Cardiac muscle cell (in vitro differentiated cells and primary cell): Measurements from ENCODE around the gene SNX2. TPM values are rescaled to one million over a fixed set of nuclear protein-coding genes. Genes with fewer than 3 reads are reported as not detected.

Source experiments
- DNase-seq, 2 donors: peaks; one replicate each; pipeline versions ENCODE4 v3.0.0 to v3.0.0-alpha.2; 2010 to 2017; ENCODE audit warnings: low read depth in 1 of 2, low spot score in 1 of 2
- H3K27ac ChIP-seq: fragments of 200-600 bp; sonication (generic); 2 replicates; pipeline ENCODE4 v1.5.1; 2016
- H3K27me3 ChIP-seq: fragments of 200-600 bp; sonication (generic); 2 replicates; pipeline ENCODE4 v1.6.0; 2016; ENCODE audit warnings: control low read depth
- H3K36me3 ChIP-seq: fragments of 200-600 bp; sonication (generic); 2 replicates; pipeline ENCODE4 v1.5.1; 2016; ENCODE audit warnings: control low read depth
- H3K4me1 ChIP-seq: fragments of 200-600 bp; sonication (generic); 2 replicates; pipeline ENCODE4 v1.8.1; 2017; ENCODE audit warnings: low read depth, mild to moderate bottlenecking, mixed run types
- H3K4me3 ChIP-seq: fragments of 200-600 bp; sonication (generic); 2 replicates; pipeline ENCODE4 v1.5.1; 2016; ENCODE audit warnings: mild to moderate bottlenecking
- H3K9me3 ChIP-seq: fragments of 200-600 bp; sonication (generic); 2 replicates; pipeline ENCODE4 v1.5.1; 2017; ENCODE audit warnings: low read depth, mild to moderate bottlenecking, control low read depth
- polyA plus RNA-seq: library from polyadenylated mRNA; unstranded; fragments of >200 nt; fragmentation: Nextera tagmentation; extraction: Ambion mirVana; gene quantifications from 2 replicates; pipeline ENCODE4 v1.2.1, GENCODE V29; 2016
- total RNA-seq: library from RNA; depleted of rRNA; stranded (reverse); fragments of >200 nt; gene quantifications from 2 replicates; pipeline ENCODE4 v1.2.3, GENCODE V29; 2016
- TF ChIP-seq, protein P1 (sequence below): IDR thresholded peaks from 2 replicates; pipeline ENCODE4 v1.5.1; 2012; ENCODE audit warnings: low read depth, mild to moderate bottlenecking, low read length

The SNX2 gene
- total and polyA plus RNA-seq, 2 experiments from 2014 or later: 26.9 to 49.3 TPM

GRCh38 chr5:122738088-122738487 lies 36.8 kb upstream of the SNX2 start:
- DNase-seq: no peak
- no peaks in the 10 kb centered on the region for H3K36me3 ChIP-seq
- TF ChIP-seq, protein P1, sequence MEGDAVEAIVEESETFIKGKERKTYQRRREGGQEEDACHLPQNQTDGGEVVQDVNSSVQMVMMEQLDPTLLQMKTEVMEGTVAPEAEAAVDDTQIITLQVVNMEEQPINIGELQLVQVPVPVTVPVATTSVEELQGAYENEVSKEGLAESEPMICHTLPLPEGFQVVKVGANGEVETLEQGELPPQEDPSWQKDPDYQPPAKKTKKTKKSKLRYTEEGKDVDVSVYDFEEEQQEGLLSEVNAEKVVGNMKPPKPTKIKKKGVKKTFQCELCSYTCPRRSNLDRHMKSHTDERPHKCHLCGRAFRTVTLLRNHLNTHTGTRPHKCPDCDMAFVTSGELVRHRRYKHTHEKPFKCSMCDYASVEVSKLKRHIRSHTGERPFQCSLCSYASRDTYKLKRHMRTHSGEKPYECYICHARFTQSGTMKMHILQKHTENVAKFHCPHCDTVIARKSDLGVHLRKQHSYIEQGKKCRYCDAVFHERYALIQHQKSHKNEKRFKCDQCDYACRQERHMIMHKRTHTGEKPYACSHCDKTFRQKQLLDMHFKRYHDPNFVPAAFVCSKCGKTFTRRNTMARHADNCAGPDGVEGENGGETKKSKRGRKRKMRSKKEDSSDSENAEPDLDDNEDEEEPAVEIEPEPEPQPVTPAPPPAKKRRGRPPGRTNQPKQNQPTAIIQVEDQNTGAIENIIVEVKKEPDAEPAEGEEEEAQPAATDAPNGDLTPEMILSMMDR: no peak
- H3K4me1 ChIP-seq: peaks cover 6% of the 10 kb centered on the region
- no peaks in the 10 kb centered on the region for H3K27me3 ChIP-seq
- no peak overlapping the region for H3K27ac ChIP-seq
- no peak overlapping the region for H3K4me3 ChIP-seq
- H3K9me3 ChIP-seq: no peaks in the 10 kb centered on the region

GRCh38 chr5:122741681-122742080 lies 33.2 kb upstream of the SNX2 start:
- H3K9me3 ChIP-seq: no peaks in the 10 kb centered on the region
- H3K36me3 ChIP-seq: no peaks in the 10 kb centered on the region
- H3K27ac ChIP-seq: no peak overlapping the region
- peaks cover 6% of the 10 kb centered on the region for H3K4me1 ChIP-seq
- no peaks in the 10 kb centered on the region for H3K27me3 ChIP-seq
- TF ChIP-seq, protein P1: no peak
- DNase-seq: no peak
- no peak overlapping the region for H3K4me3 ChIP-seq

DNA sequence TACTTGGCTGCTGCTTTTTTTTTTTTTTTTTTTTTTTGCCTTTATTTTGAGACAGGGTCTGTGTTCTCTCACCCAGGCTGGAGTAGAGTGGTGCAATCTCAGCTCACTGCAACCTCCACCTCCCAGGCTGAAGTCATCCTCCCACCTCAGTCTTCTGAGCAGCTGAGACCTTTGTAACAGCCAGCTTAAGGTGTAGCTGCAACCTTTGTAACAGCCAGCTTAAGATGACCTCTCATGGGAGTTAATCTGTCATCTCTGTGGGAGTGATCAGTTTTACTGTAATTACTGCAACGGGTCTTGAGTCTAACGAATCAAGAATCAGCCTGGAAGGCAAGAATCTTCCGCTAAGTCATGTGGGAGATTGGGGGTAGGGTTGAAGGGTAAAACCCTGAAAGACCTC lies 31.6 kb upstream of the SNX2 start:
- H3K4me3 ChIP-seq: no peak overlapping the region
- no peak for DNase-seq
- TF ChIP-seq, protein P1: no peak
- peaks cover 6% of the 10 kb centered on the region for H3K4me1 ChIP-seq
- no peaks in the 10 kb centered on the region for H3K27me3 ChIP-seq
- H3K9me3 ChIP-seq: no peaks in the 10 kb centered on the region
- no peaks in the 10 kb centered on the region for H3K36me3 ChIP-seq
- no peak overlapping the region for H3K27ac ChIP-seq

DNA sequence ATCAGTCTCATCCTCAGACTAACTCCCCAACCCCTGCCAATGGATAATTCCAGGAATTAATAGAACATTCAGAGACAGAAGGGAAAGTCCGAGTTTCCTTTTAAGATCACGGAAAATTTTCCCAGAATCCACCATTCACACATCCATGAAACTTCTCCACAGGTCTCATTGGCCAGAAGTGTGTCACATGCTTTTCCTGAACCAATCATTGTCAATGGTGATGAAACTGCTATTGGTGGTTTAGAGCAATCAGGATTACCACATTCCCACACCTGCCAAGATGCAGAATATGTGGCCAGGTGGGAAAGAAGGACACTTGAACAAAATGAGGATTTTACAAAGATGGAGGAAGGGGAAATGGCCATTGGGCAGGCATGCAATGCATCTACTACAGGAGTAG lies 29.3 kb upstream of the SNX2 start:
- no peaks in the 10 kb centered on the region for H3K9me3 ChIP-seq
- H3K36me3 ChIP-seq: no peaks in the 10 kb centered on the region
- no peak overlapping the region for H3K4me3 ChIP-seq
- no peak overlapping the region for H3K27ac ChIP-seq
- peaks cover 6% of the 10 kb centered on the region for H3K4me1 ChIP-seq
- no peaks in the 10 kb centered on the region for H3K27me3 ChIP-seq
- DNase-seq: no peak
- TF ChIP-seq, protein P1: no peak

DNA sequence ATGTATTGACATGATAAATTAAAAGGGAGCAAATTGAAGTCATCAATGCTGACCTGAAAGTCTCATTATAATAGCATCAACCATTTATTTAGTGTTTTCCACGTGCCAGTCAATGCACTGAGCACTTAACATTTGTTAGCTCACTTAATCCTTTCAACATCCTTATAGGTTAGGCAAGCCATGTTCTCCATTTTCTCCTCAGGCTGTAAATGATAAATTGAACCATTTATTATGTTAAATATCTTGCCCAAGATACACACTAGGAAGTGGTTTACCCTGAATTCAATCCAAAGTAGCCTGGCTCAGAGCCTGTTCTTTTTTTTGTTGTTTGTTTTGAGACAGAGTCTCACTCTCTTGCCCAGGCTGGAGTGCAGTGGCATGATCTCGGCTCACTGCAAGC lies 25.0 kb upstream of the SNX2 start:
- TF ChIP-seq, protein P1: no peak
- no peaks in the 10 kb centered on the region for H3K4me1 ChIP-seq

DNA sequence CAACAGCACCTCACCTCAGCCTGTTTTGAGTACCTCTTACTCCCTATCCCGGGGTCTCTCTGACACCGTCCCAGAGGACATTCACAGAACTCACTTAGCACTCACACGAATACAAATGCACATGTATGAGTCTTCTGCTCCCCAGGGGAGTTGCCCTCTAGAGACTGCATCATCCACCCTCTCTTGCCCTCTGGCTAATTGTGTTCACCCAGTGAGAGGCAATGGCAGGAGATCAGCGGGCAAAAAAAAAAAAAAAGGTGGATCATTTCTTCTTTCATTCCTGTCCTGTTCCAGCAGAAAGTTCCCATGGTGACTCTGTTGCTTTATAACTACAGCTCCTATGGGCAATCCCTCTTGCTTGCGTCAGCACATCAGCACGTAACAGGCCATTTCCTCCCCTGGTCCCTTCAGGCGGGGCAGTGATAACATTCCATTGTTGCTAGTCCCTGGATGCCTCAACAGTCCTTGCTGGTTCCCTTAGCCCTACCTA lies 23.5 kb upstream of the SNX2 start:
- TF ChIP-seq, protein P1: no peak
- peak; percentile 17 to 94 for DNase-seq

More for the DNA sequence above, 25.0 kb upstream of the SNX2 start:
- Histone ChIP-seq H3K27me3 (no peaks in the 10 kb centered on the region), H3K27ac (no peak overlapping the region), H3K36me3 (no peaks in the 10 kb centered on the region), H3K4me3 (no peak overlapping the region), H3K9me3 (no peaks in the 10 kb centered on the region)
- peak in 1 of 2 donors; percentile 29 for DNase-seq

More for the DNA sequence above, 23.5 kb upstream of the SNX2 start:
- Histone ChIP-seq H3K36me3 (no peaks in the 10 kb centered on the region), H3K9me3 (no peaks in the 10 kb centered on the region), H3K27ac (no peak overlapping the region), H3K4me1 (no peaks in the 10 kb centered on the region), H3K4me3 (no peak overlapping the region), H3K27me3 (no peaks in the 10 kb centered on the region)
